AG10803 (cell line): ENCODE results near the gene CYP26B1.

ENCODE experiments used
- DNase-seq: peaks from one replicate; pipeline ENCODE4 v3.0.0; 2010; ENCODE audit warnings: low read depth
- H3K4me3 ChIP-seq: 2 replicates; pipeline ENCODE4 v1.5.1; 2011; ENCODE audit warnings: mild to moderate bottlenecking, low read length, control low read depth
- CTCF ChIP-seq: conservative IDR thresholded peaks from 2 replicates; pipeline ENCODE4 v1.5.1; 2011; ENCODE audit warnings: mild to moderate bottlenecking, low read length, control low read depth, inconsistent platforms

The CYP26B1 gene

GRCh38 chr2:72140621-72140960 is 7.1 kb downstream of the CYP26B1 start:
- no peak for TF ChIP-seq CTCF
- no peak for DNase-seq

GRCh38 chr2:72139874-72140620 is 7.6 kb downstream of the CYP26B1 start:
- H3K4me3 ChIP-seq: no peak overlapping the region
- no peak for TF ChIP-seq CTCF
- DNase-seq: no peak

More at GRCh38 chr2:72140621-72140960, 7.1 kb downstream of the CYP26B1 start:
- H3K4me3 ChIP-seq: no peak overlapping the region

GRCh38 chr2:72139471-72139873 is 8.2 kb downstream of the CYP26B1 start:
- no peak for TF ChIP-seq CTCF
- no peak for DNase-seq
- H3K4me3 ChIP-seq: no peak overlapping the region

GRCh38 chr2:72138921-72139381 is 8.7 kb downstream of the CYP26B1 start:
- TF ChIP-seq CTCF: no peak
- peak; percentile 12 for DNase-seq
- no peak overlapping the region for H3K4me3 ChIP-seq

- no peak for DNase-seq
- TF ChIP-seq CTCF: no peak
- H3K4me3 ChIP-seq: no peak overlapping the region
Observed at GRCh38 chr2:72138011-72138881, 9.4 kb downstream of the CYP26B1 start.

GRCh38 chr2:72137498-72138010 is 10.1 kb downstream of the CYP26B1 start:
- DNase-seq: peak; percentile 25
- TF ChIP-seq CTCF: peak; percentile 85
- no peak overlapping the region for H3K4me3 ChIP-seq
